Tibial nerve (tissue), 3 donors: ENCODE data around the gene NPEPPS.
"Not testable (repeated sequence)": the region's sequence is repeated elsewhere in the genome, so short reads cannot be mapped to it uniquely, and the experiment has no call there.

Source experiments
- POLR2A ChIP-seq, 2 donors: fragments of 450-650 bp; IDR thresholded peaks; one replicate each; pipeline ENCODE4 v1.6.1; 2017; ENCODE audit warnings: antibody characterized with exemption in 2 of 2, mild to moderate bottlenecking in 2 of 2, moderate library complexity in 2 of 2
- TF ChIP-seq, protein P1 (sequence below), 5 experiments: fragments of 200-600 bp in 3 of 5; fragments of 450-650 bp in 2 of 5; sonication (generic) in 3 of 5; IDR thresholded peaks; one replicate each; pipeline ENCODE4 v1.5.1; 2016 to 2019; ENCODE audit warnings: antibody characterized with exemption in 5 of 5, mild to moderate bottlenecking in 3 of 5, moderate library complexity in 2 of 5

DNA sequence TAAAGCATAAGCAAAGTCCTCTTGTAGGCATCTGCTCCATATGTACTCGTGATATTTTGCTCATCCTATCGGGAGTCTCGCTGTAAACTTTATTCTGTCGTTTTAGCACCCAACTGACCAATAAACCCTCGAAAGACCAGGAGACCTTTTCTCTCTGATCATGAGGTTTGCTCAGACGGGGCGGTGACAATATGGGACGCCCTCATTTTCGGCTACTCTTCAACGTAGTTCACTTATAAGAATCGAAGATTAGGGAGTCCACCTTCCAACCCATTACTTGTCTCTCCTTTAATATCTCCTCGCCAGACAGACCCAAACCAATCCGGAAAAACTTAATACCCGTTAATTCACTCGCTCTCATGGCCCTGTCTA, 39.1 kb upstream of the NPEPPS start:
- TF ChIP-seq, protein P1, sequence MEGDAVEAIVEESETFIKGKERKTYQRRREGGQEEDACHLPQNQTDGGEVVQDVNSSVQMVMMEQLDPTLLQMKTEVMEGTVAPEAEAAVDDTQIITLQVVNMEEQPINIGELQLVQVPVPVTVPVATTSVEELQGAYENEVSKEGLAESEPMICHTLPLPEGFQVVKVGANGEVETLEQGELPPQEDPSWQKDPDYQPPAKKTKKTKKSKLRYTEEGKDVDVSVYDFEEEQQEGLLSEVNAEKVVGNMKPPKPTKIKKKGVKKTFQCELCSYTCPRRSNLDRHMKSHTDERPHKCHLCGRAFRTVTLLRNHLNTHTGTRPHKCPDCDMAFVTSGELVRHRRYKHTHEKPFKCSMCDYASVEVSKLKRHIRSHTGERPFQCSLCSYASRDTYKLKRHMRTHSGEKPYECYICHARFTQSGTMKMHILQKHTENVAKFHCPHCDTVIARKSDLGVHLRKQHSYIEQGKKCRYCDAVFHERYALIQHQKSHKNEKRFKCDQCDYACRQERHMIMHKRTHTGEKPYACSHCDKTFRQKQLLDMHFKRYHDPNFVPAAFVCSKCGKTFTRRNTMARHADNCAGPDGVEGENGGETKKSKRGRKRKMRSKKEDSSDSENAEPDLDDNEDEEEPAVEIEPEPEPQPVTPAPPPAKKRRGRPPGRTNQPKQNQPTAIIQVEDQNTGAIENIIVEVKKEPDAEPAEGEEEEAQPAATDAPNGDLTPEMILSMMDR (IDR thresholded peaks at IDR 0.05): not testable (repeated sequence)
- TF ChIP-seq POLR2A (IDR thresholded peaks at IDR 0.05): not testable (repeated sequence)
